ENCODE results near the gene PRDM16. TPM values are rescaled to one million over a fixed set of nuclear protein-coding genes. Genes with fewer than 3 reads are reported as not detected.

PRDM16 gene
- total and polyA plus RNA-seq, 8 donors = 9.6 to 18.0 (median 14.7) TPM

- no peaks in the 10 kb centered on the region for H3K4me1 ChIP-seq
- peaks cover 0 to 19% of the 10 kb centered on the region in 2 donors for H3K27me3 ChIP-seq
- intact Hi-C loops (cut with DNase I) = no loop called here
- ATAC-seq = no peak
- no peak overlapping the region for H3K27ac ChIP-seq
- H3K36me3 ChIP-seq = no peaks in the 10 kb centered on the region
- TF ChIP-seq CTCF (IDR thresholded peaks at IDR 0.05) = no peak
- H3K9me3 ChIP-seq = no peaks in the 10 kb centered on the region
- H3K4me3 ChIP-seq = no peak overlapping the region
- DNase-seq = no peak
These were observed 139.8 kb downstream of the PRDM16 start for GRCh38 chr1:3208819-3209200.

- Histone ChIP-seq H3K36me3 (no peaks in the 10 kb centered on the region), H3K27ac (no peak overlapping the region), H3K27me3 (peaks cover 0 to 18% of the 10 kb centered on the region in 2 donors), H3K4me3 (no peak overlapping the region), H3K9me3 (no peaks in the 10 kb centered on the region), H3K4me1 (no peaks in the 10 kb centered on the region)
- ATAC-seq (no peak), DNase-seq (no peak)
- TF ChIP-seq CTCF (IDR thresholded peaks at IDR 0.05) = no peak
- intact Hi-C loops (cut with DNase I) = no loop called here
These were observed 140.2 kb downstream of the PRDM16 start for GRCh38 chr1:3209201-3209600.

GRCh38 chr1:3211582-3212375 lies 142.8 kb downstream of the PRDM16 start:
- DNase-seq = no peak
- no peak for ATAC-seq
- intact Hi-C loops (cut with DNase I) = loop anchor here in 1 of 2 donors (10.0 kb wide), 1 partner anchor 57 kb away; no protein-coding TSS in a partner anchor
- no peak overlapping the region for H3K27ac ChIP-seq
- no peak overlapping the region for H3K4me3 ChIP-seq
- peaks cover 0 to 11% of the 10 kb centered on the region in 2 donors for H3K27me3 ChIP-seq
- no peaks in the 10 kb centered on the region for H3K4me1 ChIP-seq
- H3K9me3 ChIP-seq = no peaks in the 10 kb centered on the region
- H3K36me3 ChIP-seq = no peaks in the 10 kb centered on the region
- no peak for TF ChIP-seq CTCF (IDR thresholded peaks at IDR 0.05)

GRCh38 chr1:3212453-3213355 lies 143.7 kb downstream of the PRDM16 start:
- Histone ChIP-seq H3K9me3 (no peaks in the 10 kb centered on the region), H3K27me3 (peaks cover 0 to 20% of the 10 kb centered on the region in 2 donors), H3K36me3 (no peaks in the 10 kb centered on the region), H3K4me1 (peaks cover 0 to 3% of the 10 kb centered on the region in 2 donors), H3K4me3 (no peak overlapping the region), H3K27ac (no peak overlapping the region)
- DNase-seq (no peak), ATAC-seq (no peak)
- intact Hi-C loops (cut with DNase I) = loop anchor here in 1 of 2 donors (10.0 kb wide), 1 partner anchor 58 kb away; no protein-coding TSS in a partner anchor
- no peak for TF ChIP-seq CTCF (IDR thresholded peaks at IDR 0.05)

DNA sequence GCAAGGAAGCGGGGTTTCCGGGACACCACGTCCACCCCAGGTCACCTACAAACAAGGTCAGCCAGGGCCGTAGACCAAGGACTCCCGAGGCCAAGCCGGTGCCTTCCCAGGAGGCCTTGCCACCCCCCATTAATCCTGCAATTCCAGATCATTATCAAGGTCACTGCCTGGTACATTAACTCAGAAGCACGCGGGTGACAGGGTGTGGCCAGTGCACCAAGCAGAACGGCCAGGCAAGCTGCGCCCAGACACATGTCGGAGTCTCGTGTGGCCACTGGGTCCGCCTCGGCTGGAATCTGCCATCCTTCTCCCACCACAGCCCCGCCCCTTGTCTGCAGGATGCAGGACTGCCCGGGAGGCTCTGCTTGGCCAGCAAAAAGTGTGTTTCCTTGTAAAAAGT lies 144.7 kb downstream of the PRDM16 start:
- peaks cover 0 to 30% of the 10 kb centered on the region in 2 donors for H3K27me3 ChIP-seq
- H3K9me3 ChIP-seq = no peaks in the 10 kb centered on the region
- H3K4me1 ChIP-seq = peaks cover 0 to 7% of the 10 kb centered on the region in 2 donors
- intact Hi-C loops (cut with DNase I) = loop anchor here in 1 of 2 donors (10.0 kb wide), 1 partner anchor 59 kb away; no protein-coding TSS in a partner anchor
- no peak overlapping the region for H3K4me3 ChIP-seq
- no peak for ATAC-seq
- no peak for TF ChIP-seq CTCF (IDR thresholded peaks at IDR 0.05)
- DNase-seq = no peak
- H3K36me3 ChIP-seq = no peaks in the 10 kb centered on the region
- H3K27ac ChIP-seq = no peak overlapping the region

All from left lung (tissue), 10 donors.